ENCODE measurements around the gene ESR2.

The ESR2 gene

GRCh38 chr14:64227856-64228255 is 66.3 kb downstream of the ESR2 start:
- H3K27ac ChIP-seq (replicated peaks; ENCODE audit: low read length): no peak overlapping the region
- H3K4me3 ChIP-seq (ENCODE audit: low read length in 2 of 2): no peak overlapping the region
- H3K36me3 ChIP-seq (replicated peaks in 1 of 2; ENCODE audit: control insufficient read depth in 2 of 2, insufficient read depth in 2 of 2, low read length in 2 of 2): peaks cover 37 to 81% of the 10 kb centered on the region in 2 donors
- H2BK12ac ChIP-seq (ENCODE audit: low read length): no peak overlapping the region
- no peak overlapping the region for H4K8ac ChIP-seq (ENCODE audit: low read depth, low read length)
- H3K4ac ChIP-seq (ENCODE audit: low read length): no peak overlapping the region
- no peak overlapping the region for H2AFZ ChIP-seq (ENCODE audit: low read length)
- no CpG with 5 or more reads among the region's 1 CpG for WGBS, 2 donors (ENCODE audit: extremely low coverage in 2 of 2, insufficient read length in 2 of 2, insufficient replicate concordance in 1 of 2)
- H4K91ac ChIP-seq (ENCODE audit: low read depth, low read length, poor library complexity): no peak overlapping the region
- H2BK5ac ChIP-seq (ENCODE audit: low read length): no peak overlapping the region
- no peak for DNase-seq (ENCODE audit: low spot score)
- no peak overlapping the region for H3K18ac ChIP-seq (ENCODE audit: low read length)
- no peak overlapping the region for H3K9ac ChIP-seq (ENCODE audit: low read depth, low read length, poor library complexity)
- no peak overlapping the region for H3K14ac ChIP-seq (ENCODE audit: low read length)
- H3K79me1 ChIP-seq (ENCODE audit: low read depth, low read length): no peaks in the 10 kb centered on the region
- no peaks in the 10 kb centered on the region for H3K9me3 ChIP-seq (replicated peaks in 1 of 2; ENCODE audit: control insufficient read depth in 2 of 2, insufficient read depth in 1 of 2, low read depth in 1 of 2, low read length in 2 of 2)
- H2BK15ac ChIP-seq (ENCODE audit: low read length): no peak overlapping the region
- no peak overlapping the region for H2BK120ac ChIP-seq (ENCODE audit: low read depth, low read length)
- no peak overlapping the region for H2AK5ac ChIP-seq (ENCODE audit: low read depth, low read length)
- peaks cover 5 to 7% of the 10 kb centered on the region in 2 donors for H3K4me1 ChIP-seq (ENCODE audit: control insufficient read depth in 2 of 2, insufficient read depth in 1 of 2, low read depth in 1 of 2, low read length in 2 of 2)
- no peaks in the 10 kb centered on the region for H3K27me3 ChIP-seq (ENCODE audit: control insufficient read depth in 3 of 3, insufficient read depth in 3 of 3, low read depth in 1 of 3, low read length in 3 of 3)
- no peak overlapping the region for H3K4me2 ChIP-seq (ENCODE audit: insufficient read depth, low read length, poor library complexity, severe bottlenecking)
- no peak overlapping the region for H3K23ac ChIP-seq (ENCODE audit: low read depth, low read length, poor library complexity)

- Histone ChIP-seq H2BK5ac (ENCODE audit: low read length) (no peak overlapping the region), H4K91ac (ENCODE audit: low read depth, low read length, poor library complexity) (no peak overlapping the region), H2AFZ (ENCODE audit: low read length) (no peak overlapping the region), H3K18ac (ENCODE audit: low read length) (no peak overlapping the region), H4K8ac (ENCODE audit: low read depth, low read length) (no peak overlapping the region), H3K4me3 (ENCODE audit: low read length in 2 of 2) (no peak overlapping the region), H3K4me1 (ENCODE audit: control insufficient read depth in 2 of 2, insufficient read depth in 1 of 2, low read depth in 1 of 2, low read length in 2 of 2) (no peaks in the 10 kb centered on the region), H3K23ac (ENCODE audit: low read depth, low read length, poor library complexity) (no peak overlapping the region), H2BK120ac (ENCODE audit: low read depth, low read length) (no peak overlapping the region), H3K14ac (ENCODE audit: low read length) (no peak overlapping the region), H2BK15ac (ENCODE audit: low read length) (no peak overlapping the region), H3K27ac (replicated peaks; ENCODE audit: low read length) (no peak overlapping the region), H2BK12ac (ENCODE audit: low read length) (no peak overlapping the region), H3K9me3 (replicated peaks in 1 of 2; ENCODE audit: control insufficient read depth in 2 of 2, insufficient read depth in 1 of 2, low read depth in 1 of 2, low read length in 2 of 2) (no peaks in the 10 kb centered on the region), H3K4ac (ENCODE audit: low read length) (no peak overlapping the region), H3K27me3 (ENCODE audit: control insufficient read depth in 3 of 3, insufficient read depth in 3 of 3, low read depth in 1 of 3, low read length in 3 of 3) (no peaks in the 10 kb centered on the region), H3K4me2 (ENCODE audit: insufficient read depth, low read length, poor library complexity, severe bottlenecking) (no peak overlapping the region), H3K9ac (ENCODE audit: low read depth, low read length, poor library complexity) (no peak overlapping the region), H3K36me3 (replicated peaks in 1 of 2; ENCODE audit: control insufficient read depth in 2 of 2, insufficient read depth in 2 of 2, low read length in 2 of 2) (peaks cover 44 to 86% of the 10 kb centered on the region in 2 donors), H3K79me1 (ENCODE audit: low read depth, low read length) (no peaks in the 10 kb centered on the region), H2AK5ac (ENCODE audit: low read depth, low read length) (no peak overlapping the region)
- WGBS, 2 donors (ENCODE audit: extremely low coverage in 2 of 2, insufficient read length in 2 of 2, insufficient replicate concordance in 1 of 2): no CpG with 5 or more reads among the region's 10 CpGs
- DNase-seq (ENCODE audit: low spot score): no peak
Observed at GRCh38 chr14:64225151-64225757, 68.9 kb downstream of the ESR2 start.

GRCh38 chr14:64221391-64222003 is 72.7 kb downstream of the ESR2 start:
- Histone ChIP-seq H3K36me3 (replicated peaks in 1 of 2; ENCODE audit: control insufficient read depth in 2 of 2, insufficient read depth in 2 of 2, low read length in 2 of 2) (peaks cover 46 to 95% of the 10 kb centered on the region in 2 donors), H3K14ac (ENCODE audit: low read length) (no peak overlapping the region), H4K91ac (ENCODE audit: low read depth, low read length, poor library complexity) (no peak overlapping the region), H3K4me3 (ENCODE audit: low read length in 2 of 2) (no peak overlapping the region), H3K79me1 (ENCODE audit: low read depth, low read length) (no peaks in the 10 kb centered on the region), H3K4me1 (ENCODE audit: control insufficient read depth in 2 of 2, insufficient read depth in 1 of 2, low read depth in 1 of 2, low read length in 2 of 2) (no peaks in the 10 kb centered on the region), H2BK15ac (ENCODE audit: low read length) (no peak overlapping the region), H3K27ac (replicated peaks; ENCODE audit: low read length) (no peak overlapping the region), H3K4ac (ENCODE audit: low read length) (no peak overlapping the region), H3K9me3 (replicated peaks in 1 of 2; ENCODE audit: control insufficient read depth in 2 of 2, insufficient read depth in 1 of 2, low read depth in 1 of 2, low read length in 2 of 2) (no peaks in the 10 kb centered on the region), H2AK5ac (ENCODE audit: low read depth, low read length) (no peak overlapping the region), H2BK12ac (ENCODE audit: low read length) (no peak overlapping the region), H3K18ac (ENCODE audit: low read length) (no peak overlapping the region), H3K9ac (ENCODE audit: low read depth, low read length, poor library complexity) (no peak overlapping the region), H2AFZ (ENCODE audit: low read length) (no peak overlapping the region), H2BK5ac (ENCODE audit: low read length) (no peak overlapping the region), H2BK120ac (ENCODE audit: low read depth, low read length) (no peak overlapping the region), H3K4me2 (ENCODE audit: insufficient read depth, low read length, poor library complexity, severe bottlenecking) (no peak overlapping the region), H3K23ac (ENCODE audit: low read depth, low read length, poor library complexity) (no peak overlapping the region), H3K27me3 (ENCODE audit: control insufficient read depth in 3 of 3, insufficient read depth in 3 of 3, low read depth in 1 of 3, low read length in 3 of 3) (no peaks in the 10 kb centered on the region), H4K8ac (ENCODE audit: low read depth, low read length) (no peak overlapping the region)
- no peak for DNase-seq (ENCODE audit: low spot score)
- WGBS, 2 donors (ENCODE audit: extremely low coverage in 2 of 2, insufficient read length in 2 of 2, insufficient replicate concordance in 1 of 2): no CpG with 5 or more reads among the region's 14 CpGs

GRCh38 chr14:64220466-64220865 is 73.7 kb downstream of the ESR2 start:
- H3K23ac ChIP-seq (ENCODE audit: low read depth, low read length, poor library complexity): no peak overlapping the region
- no peaks in the 10 kb centered on the region for H3K4me1 ChIP-seq (ENCODE audit: control insufficient read depth in 2 of 2, insufficient read depth in 1 of 2, low read depth in 1 of 2, low read length in 2 of 2)
- H3K27ac ChIP-seq (replicated peaks; ENCODE audit: low read length): no peak overlapping the region
- H2AFZ ChIP-seq (ENCODE audit: low read length): no peak overlapping the region
- WGBS, 2 donors (ENCODE audit: extremely low coverage in 2 of 2, insufficient read length in 2 of 2, insufficient replicate concordance in 1 of 2): no CpG with 5 or more reads among the region's 14 CpGs
- no peak overlapping the region for H3K9ac ChIP-seq (ENCODE audit: low read depth, low read length, poor library complexity)
- no peak overlapping the region for H2BK5ac ChIP-seq (ENCODE audit: low read length)
- no peak overlapping the region for H4K8ac ChIP-seq (ENCODE audit: low read depth, low read length)
- H3K18ac ChIP-seq (ENCODE audit: low read length): no peak overlapping the region
- no peak overlapping the region for H3K4me2 ChIP-seq (ENCODE audit: insufficient read depth, low read length, poor library complexity, severe bottlenecking)
- H2BK120ac ChIP-seq (ENCODE audit: low read depth, low read length): no peak overlapping the region
- no peaks in the 10 kb centered on the region for H3K79me1 ChIP-seq (ENCODE audit: low read depth, low read length)
- DNase-seq (ENCODE audit: low spot score): no peak
- no peak overlapping the region for H2BK15ac ChIP-seq (ENCODE audit: low read length)
- H3K27me3 ChIP-seq (ENCODE audit: control insufficient read depth in 3 of 3, insufficient read depth in 3 of 3, low read depth in 1 of 3, low read length in 3 of 3): no peaks in the 10 kb centered on the region
- no peak overlapping the region for H2AK5ac ChIP-seq (ENCODE audit: low read depth, low read length)
- H3K9me3 ChIP-seq (replicated peaks in 1 of 2; ENCODE audit: control insufficient read depth in 2 of 2, insufficient read depth in 1 of 2, low read depth in 1 of 2, low read length in 2 of 2): no peaks in the 10 kb centered on the region
- no peak overlapping the region for H2BK12ac ChIP-seq (ENCODE audit: low read length)
- H3K4ac ChIP-seq (ENCODE audit: low read length): no peak overlapping the region
- H3K14ac ChIP-seq (ENCODE audit: low read length): no peak overlapping the region
- no peak overlapping the region for H4K91ac ChIP-seq (ENCODE audit: low read depth, low read length, poor library complexity)
- no peak overlapping the region for H3K4me3 ChIP-seq (ENCODE audit: low read length in 2 of 2)
- peaks cover 51 to 95% of the 10 kb centered on the region in 2 donors for H3K36me3 ChIP-seq (replicated peaks in 1 of 2; ENCODE audit: control insufficient read depth in 2 of 2, insufficient read depth in 2 of 2, low read length in 2 of 2)

Data from neuronal stem cell (in vitro differentiated cells).